ENCODE results near the gene CLNK. TPM values are rescaled to one million over a fixed set of nuclear protein-coding genes. Genes with fewer than 3 reads are reported as not detected.

The CLNK gene
- total and polyA plus RNA-seq, 8 donors = 0.08 to 2.7 (median 0.72) TPM; not detected in 4

GRCh38 chr4:10524196-10524833 is 160.3 kb downstream of the CLNK start:
- DNase-seq = no peak
- Histone ChIP-seq H3K4me3 (no peak overlapping the region), H3K36me3 (no peaks in the 10 kb centered on the region), H3K27ac (no peak overlapping the region), H3K4me1 (no peaks in the 10 kb centered on the region), H3K9me3 (no peaks in the 10 kb centered on the region), H3K27me3 (no peaks in the 10 kb centered on the region)
- WGBS, 5 donors = 79 to 85% (median 82%) methylated on average over 5 of the region's 5 CpGs
- TF ChIP-seq EP300 (IDR thresholded peaks at IDR 0.05) (no peak), POLR2A (IDR thresholded peaks at IDR 0.05) (no peak), CTCF (IDR thresholded peaks at IDR 0.05) (no peak), POLR2AphosphoS5 (IDR thresholded peaks at IDR 0.05) (no peak)
- intact Hi-C loops (cut with DNase I; ENCODE audit: low total_unique reads) = no loop called here

DNA sequence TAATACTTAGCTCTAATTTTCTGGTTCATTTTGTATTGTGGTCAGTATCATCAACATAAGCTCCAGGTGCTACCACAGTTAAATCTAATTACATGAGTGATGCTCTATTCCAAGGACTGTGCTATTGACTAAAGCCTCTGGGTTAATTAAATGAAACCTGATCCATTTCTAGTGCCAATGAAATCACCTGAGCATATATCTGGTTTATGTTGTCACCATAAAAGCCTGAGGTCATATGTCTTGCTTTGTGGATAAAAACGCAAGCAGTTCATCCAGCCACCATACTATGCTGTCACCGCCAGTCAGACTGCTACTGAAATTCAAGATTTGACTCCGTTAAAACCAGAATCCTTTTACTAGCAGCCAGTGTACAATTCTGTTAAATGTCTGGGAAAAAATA is 163.1 kb downstream of the CLNK start:
- intact Hi-C loops (cut with DNase I; ENCODE audit: low total_unique reads) = no loop called here
- H3K9me3 ChIP-seq = no peaks in the 10 kb centered on the region
- H3K4me1 ChIP-seq = no peaks in the 10 kb centered on the region
- no peaks in the 10 kb centered on the region for H3K27me3 ChIP-seq
- H3K36me3 ChIP-seq = no peaks in the 10 kb centered on the region
- H3K27ac ChIP-seq = no peak overlapping the region
- no peak overlapping the region for H3K4me3 ChIP-seq
- TF ChIP-seq POLR2A (IDR thresholded peaks at IDR 0.05) = no peak
- no peak for TF ChIP-seq EP300 (IDR thresholded peaks at IDR 0.05)
- TF ChIP-seq CTCF (IDR thresholded peaks at IDR 0.05) = no peak
- no peak for TF ChIP-seq POLR2AphosphoS5 (IDR thresholded peaks at IDR 0.05)
- no peak for DNase-seq
- WGBS, 5 donors = 84 to 88% (median 86%) methylated on average over 3 of the region's 3 CpGs

GRCh38 chr4:10509733-10510132 is 174.8 kb downstream of the CLNK start:
- Histone ChIP-seq H3K4me1 (no peaks in the 10 kb centered on the region), H3K36me3 (no peaks in the 10 kb centered on the region), H3K9me3 (no peaks in the 10 kb centered on the region), H3K27me3 (no peaks in the 10 kb centered on the region), H3K4me3 (no peak overlapping the region), H3K27ac (no peak overlapping the region)
- no peak for DNase-seq
- intact Hi-C loops (cut with DNase I; ENCODE audit: low total_unique reads) = no loop called here
- WGBS, 5 donors = 57 to 69% (median 66%) methylated on average over 3 of the region's 3 CpGs
- TF ChIP-seq POLR2AphosphoS5 (IDR thresholded peaks at IDR 0.05) (no peak), CTCF (IDR thresholded peaks at IDR 0.05) (no peak), EP300 (IDR thresholded peaks at IDR 0.05) (no peak)

DNA sequence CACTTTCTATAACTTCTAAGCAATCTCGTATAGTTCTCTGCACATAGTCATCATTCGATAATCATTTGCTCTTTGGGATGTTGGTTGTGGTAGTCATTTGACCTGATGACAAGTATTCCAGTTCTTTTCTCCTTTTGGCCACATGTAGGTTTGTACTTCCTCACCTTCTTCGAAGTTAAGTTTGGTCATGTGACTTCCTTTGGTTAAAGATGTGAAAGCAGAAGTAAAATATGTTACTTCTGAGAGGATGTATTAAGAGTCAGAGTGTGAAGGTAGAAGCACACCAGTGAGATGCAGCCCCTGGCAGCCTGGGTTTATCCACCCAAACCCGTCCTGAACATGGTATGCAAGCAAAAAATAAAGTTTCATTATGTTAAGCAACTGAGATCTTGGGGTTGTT is 178.5 kb downstream of the CLNK start:
- 82 to 88% (median 84%) methylated on average over 4 of the region's 4 CpGs for WGBS, 5 donors
- Histone ChIP-seq H3K4me3 (no peak overlapping the region), H3K4me1 (no peaks in the 10 kb centered on the region), H3K27me3 (no peaks in the 10 kb centered on the region), H3K27ac (no peak overlapping the region), H3K36me3 (no peaks in the 10 kb centered on the region), H3K9me3 (no peaks in the 10 kb centered on the region)
- no peak for TF ChIP-seq POLR2AphosphoS5 (IDR thresholded peaks at IDR 0.05)
- no peak for TF ChIP-seq POLR2A (IDR thresholded peaks at IDR 0.05)
- no peak for TF ChIP-seq EP300 (IDR thresholded peaks at IDR 0.05)
- TF ChIP-seq CTCF (IDR thresholded peaks at IDR 0.05) = no peak
- no peak for DNase-seq
- intact Hi-C loops (cut with DNase I; ENCODE audit: low total_unique reads) = no loop called here
